ENCODE results near the gene C1orf210.
A peak's percentile ranks its signal among the peaks of the same experiment; 100 is the strongest.

Gene C1orf210

GRCh38 chr1:43269627-43270375, 15.6 kb downstream of the C1orf210 start, which contains the start of gene TMEM125:
TSS of gene TMEM125 (plus strand) at chr1:43269983. CDS start at chr1:43272723, 2,740 bp downstream.
- Mint-ChIP-seq H3K27ac (peak within 1 kb of the TSS; percentile 71 to 88 (median 85)), H3K27me3 (ENCODE audit: low read depth) (peaks cover 30% of the 10 kb centered on the region), H3K36me3 (ENCODE audit: low read depth) (no peaks in the 10 kb centered on the region), H3K4me3 (peak within 1 kb of the TSS; percentile 84 to 85 (median 84)), H3K9me3 (peaks cover 8% of the 10 kb centered on the region), H3K4me1 (peaks cover 15% of the 10 kb centered on the region)
- TF ChIP-seq CTCF (IDR thresholded peaks at IDR 0.05; ENCODE audit: unreplicated experiment in 3 of 3) = no peak

- H3K4me3 Mint-ChIP-seq = no peak overlapping the region
- H3K27ac Mint-ChIP-seq = peak overlapping the region in 1 of 3 experiments; percentile 35
- TF ChIP-seq CTCF (IDR thresholded peaks at IDR 0.05; ENCODE audit: unreplicated experiment in 3 of 3) = no peak
- peaks cover 5% of the 10 kb centered on the region for H3K36me3 Mint-ChIP-seq (ENCODE audit: low read depth)
- H3K9me3 Mint-ChIP-seq = peaks cover 15% of the 10 kb centered on the region
- peaks cover 30% of the 10 kb centered on the region for H3K27me3 Mint-ChIP-seq (ENCODE audit: low read depth)
- peaks cover 15% of the 10 kb centered on the region for H3K4me1 Mint-ChIP-seq
Observed at GRCh38 chr1:43267818-43268425, 17.5 kb downstream of the C1orf210 start.

GRCh38 chr1:43267291-43267805, 18.0 kb downstream of the C1orf210 start:
- Mint-ChIP-seq H3K9me3 (peaks cover 20% of the 10 kb centered on the region), H3K4me1 (peaks cover 15% of the 10 kb centered on the region), H3K36me3 (ENCODE audit: low read depth) (peaks cover 5% of the 10 kb centered on the region), H3K27me3 (ENCODE audit: low read depth) (peaks cover 33% of the 10 kb centered on the region), H3K27ac (peak overlapping the region in 1 of 3 experiments; percentile 35), H3K4me3 (no peak overlapping the region)
- TF ChIP-seq CTCF (IDR thresholded peaks at IDR 0.05; ENCODE audit: unreplicated experiment in 3 of 3) = no peak

GRCh38 chr1:43266881-43267280, 18.5 kb downstream of the C1orf210 start:
- Mint-ChIP-seq H3K9me3 (peaks cover 23% of the 10 kb centered on the region), H3K4me1 (peaks cover 15% of the 10 kb centered on the region), H3K27ac (no peak overlapping the region), H3K36me3 (ENCODE audit: low read depth) (peaks cover 5% of the 10 kb centered on the region), H3K27me3 (ENCODE audit: low read depth) (peaks cover 28% of the 10 kb centered on the region), H3K4me3 (no peak overlapping the region)
- TF ChIP-seq CTCF (IDR thresholded peaks at IDR 0.05; ENCODE audit: unreplicated experiment in 3 of 3) = no peak

GRCh38 chr1:43265431-43265830, 19.9 kb downstream of the C1orf210 start:
- Mint-ChIP-seq H3K4me1 (peaks cover 4% of the 10 kb centered on the region), H3K9me3 (peaks cover 35% of the 10 kb centered on the region), H3K36me3 (ENCODE audit: low read depth) (peaks cover 9% of the 10 kb centered on the region), H3K27ac (peak overlapping the region in 2 of 3 experiments; percentile 68 to 76), H3K27me3 (ENCODE audit: low read depth) (peaks cover 21% of the 10 kb centered on the region), H3K4me3 (no peak overlapping the region)
- TF ChIP-seq CTCF (IDR thresholded peaks at IDR 0.05; ENCODE audit: unreplicated experiment in 3 of 3) = no peak

All from nephron (organoid).